ENCODE results near the gene CREBRF.
A peak's percentile ranks its signal among the peaks of the same experiment; 100 is the strongest.
"Not testable (repeated sequence)": the region's sequence is repeated elsewhere in the genome, so short reads cannot be mapped to it uniquely, and the experiment has no call there.

The CREBRF gene

DNA sequence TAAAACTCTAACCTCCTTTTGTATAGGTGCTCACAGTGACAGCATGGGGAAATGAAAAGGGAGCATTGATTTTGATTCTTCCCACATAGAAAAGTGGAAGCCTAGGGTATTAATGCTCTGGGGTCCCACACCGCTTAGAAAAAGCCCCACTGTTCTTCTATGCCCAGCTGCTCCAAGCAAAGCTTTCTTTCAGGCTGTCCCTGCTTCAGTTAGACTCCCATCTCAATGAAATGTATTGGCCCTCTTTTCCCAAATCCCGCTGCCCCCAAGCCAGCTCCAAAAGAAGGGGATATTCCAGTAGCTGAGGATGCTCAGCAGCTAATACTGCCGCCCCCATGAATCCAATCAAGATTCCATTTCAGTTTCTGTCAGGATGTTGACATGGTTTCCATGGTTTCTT lies 17.0 kb upstream of the CREBRF start:
- DNase-seq (ENCODE audit: low read depth): no peak

DNA sequence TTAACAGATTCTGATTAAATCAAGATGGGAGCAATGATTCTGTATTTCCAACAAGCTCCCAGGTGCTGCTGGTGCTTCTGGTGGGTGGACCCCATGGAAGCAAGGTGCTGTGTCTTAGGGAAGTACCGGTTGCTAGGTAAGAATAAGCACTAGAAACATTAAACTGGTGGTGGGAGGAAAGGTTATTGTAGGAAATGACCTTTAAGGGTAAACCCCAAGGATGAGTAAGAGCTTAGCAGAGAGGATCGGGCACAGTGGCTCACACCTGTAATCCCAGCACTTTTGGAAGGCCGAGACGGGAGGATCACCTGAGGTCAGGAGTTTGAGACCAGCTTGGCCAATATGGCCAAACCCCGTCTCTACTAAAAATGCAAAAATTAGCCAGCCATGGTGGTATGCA lies 16.2 kb upstream of the CREBRF start:
- no peak for DNase-seq (ENCODE audit: low read depth)

DNA sequence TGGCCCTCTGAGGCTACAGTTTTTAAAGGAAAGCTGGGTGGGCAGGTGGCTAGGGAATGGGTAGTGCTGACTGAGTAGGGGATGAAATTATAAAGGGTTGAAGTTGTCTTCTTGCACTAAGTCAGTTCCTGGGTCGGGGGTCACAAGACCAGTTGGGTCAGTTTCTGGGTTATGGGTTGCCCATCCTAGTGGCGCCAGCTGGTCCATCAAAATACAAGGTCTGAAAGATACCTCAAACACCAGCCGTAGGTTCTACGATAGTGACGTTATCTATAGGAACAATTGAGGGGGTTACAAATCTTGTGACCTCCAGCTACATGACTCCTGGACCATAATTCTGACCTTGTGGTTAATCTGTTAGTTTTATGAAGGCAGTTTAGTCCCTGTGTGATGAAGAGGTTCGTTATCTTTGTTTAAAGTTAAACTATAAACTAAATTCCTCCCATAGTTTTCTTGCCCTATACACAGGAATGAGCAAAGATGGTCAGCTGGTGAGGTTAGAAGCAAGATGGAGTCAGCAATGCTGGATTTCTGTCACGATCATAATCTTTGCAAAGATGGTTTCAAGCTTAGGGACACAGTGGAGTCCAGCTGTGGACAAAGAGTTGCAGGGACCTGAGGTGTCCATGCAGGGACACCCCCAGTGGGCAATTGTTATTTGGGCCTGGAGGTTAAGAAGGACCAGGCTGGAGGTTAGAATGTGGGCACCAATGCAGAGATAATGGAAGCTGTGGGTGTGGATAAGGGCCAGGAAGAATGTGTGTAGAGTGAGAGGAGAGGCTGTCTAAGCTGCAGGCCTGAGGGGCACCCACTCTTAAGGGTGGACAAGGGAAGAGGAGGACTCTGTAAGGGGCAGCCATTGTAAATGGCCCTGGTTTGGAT lies 14.0 kb upstream of the CREBRF start:
- no peak for DNase-seq (ENCODE audit: low read depth)

DNA sequence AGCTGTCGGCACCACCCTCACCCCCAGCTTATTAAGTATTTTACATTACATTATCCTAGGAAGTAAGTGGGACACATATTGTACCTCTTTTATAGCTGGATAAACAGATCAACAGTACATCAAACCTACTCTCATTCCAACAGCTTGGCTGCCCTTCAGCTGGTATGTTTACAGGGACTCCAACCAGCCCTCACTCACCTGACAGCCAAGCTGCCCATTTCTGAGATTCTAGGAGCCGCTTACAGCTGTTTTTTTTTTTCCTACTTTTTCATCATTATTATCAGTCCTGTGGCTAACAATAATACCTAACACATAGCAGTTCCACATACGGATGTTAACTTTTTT lies 13.4 kb upstream of the CREBRF start:
- DNase-seq (ENCODE audit: low read depth): no peak

DNA sequence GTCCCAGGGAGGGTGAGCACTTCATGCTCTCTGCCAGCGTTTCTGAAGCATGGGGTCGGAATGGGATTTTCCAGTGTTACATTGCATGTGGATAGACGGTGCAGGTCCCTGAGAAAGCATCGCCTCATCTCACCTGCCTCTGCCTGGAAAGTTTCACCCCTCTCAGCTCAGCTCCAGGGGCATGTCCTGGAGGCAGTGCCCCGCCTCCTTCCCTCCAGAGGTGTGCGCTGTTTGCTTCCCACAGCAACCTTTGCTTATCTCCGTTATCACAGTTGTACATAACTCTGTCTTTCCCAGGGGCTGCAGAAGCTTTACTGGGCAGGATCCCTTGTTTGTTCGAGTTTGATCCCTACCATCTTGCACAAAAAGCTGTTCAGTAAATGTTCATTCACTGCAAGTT lies 10.7 kb upstream of the CREBRF start:
- DNase-seq (ENCODE audit: low read depth): no peak

DNA sequence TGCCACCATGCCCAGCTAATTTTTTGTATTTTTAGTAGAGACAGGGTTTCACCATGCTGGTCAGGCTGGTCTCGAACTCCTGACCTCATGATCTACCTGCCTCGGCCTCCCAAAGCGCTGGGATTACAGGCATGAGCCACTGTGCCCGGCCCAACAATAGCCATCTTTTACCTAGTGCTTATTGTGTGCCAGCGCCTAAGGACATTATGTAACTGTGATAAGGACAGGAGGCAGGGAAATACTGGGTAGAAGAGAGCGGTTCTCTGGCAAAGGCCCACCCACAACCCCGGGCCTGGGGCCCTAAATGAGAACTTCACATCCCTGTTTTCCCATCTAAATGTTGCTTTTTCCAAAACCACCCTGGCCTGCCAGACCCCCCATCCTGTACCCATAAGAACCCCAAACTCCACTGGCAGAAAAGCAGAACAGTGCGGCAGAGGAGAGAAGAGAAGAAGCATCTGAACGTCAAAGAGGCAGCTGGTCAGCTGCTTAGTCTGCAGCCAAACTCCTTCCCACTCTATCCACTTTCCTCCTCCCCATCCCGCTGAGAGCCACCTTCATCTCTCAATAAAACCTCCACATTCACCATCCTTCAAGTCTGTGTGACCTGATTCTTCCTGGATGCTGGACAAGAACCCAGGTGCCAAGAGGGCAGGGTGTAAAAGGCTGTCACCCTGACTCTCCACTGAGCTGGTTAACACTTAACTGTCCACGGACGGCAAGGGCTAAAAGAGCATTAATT lies 8.9 kb upstream of the CREBRF start:
- not testable (repeated sequence) for DNase-seq (ENCODE audit: low read depth)

DNA sequence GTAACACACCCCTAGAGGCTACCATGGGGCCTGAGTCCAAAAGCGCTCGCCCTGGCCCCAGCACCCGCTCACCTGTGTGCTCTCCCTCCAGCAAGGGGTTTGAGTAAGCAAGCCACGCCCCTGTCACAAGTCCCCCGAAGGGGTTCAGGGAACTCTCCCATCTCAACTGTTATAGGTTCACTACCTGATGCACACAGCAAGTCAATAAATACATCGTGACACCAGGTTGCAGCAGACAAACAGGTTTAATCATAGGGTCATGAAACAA lies 8.4 kb upstream of the CREBRF start:
- no peak for DNase-seq (ENCODE audit: low read depth)

DNA sequence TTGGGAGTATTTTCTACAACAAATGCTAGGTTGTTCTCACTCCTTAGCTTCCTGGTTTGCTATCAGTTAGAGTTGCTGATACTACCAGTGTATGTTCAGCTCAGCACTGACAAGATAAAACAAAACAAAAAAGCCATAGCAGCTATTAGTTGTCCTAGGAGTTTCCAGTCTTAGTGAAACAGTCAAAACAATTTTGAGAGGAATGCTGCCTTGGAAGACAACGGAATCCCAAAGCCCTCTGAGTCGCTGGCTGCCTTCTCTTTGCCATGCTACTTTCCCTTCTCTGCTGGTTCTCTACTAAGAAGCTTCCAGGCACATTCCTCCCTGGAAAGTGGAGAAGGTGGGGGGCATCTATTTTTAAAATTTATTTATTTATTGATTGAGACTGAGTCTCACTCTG lies 5.4 kb upstream of the CREBRF start:
- no peak for DNase-seq (ENCODE audit: low read depth)

DNA sequence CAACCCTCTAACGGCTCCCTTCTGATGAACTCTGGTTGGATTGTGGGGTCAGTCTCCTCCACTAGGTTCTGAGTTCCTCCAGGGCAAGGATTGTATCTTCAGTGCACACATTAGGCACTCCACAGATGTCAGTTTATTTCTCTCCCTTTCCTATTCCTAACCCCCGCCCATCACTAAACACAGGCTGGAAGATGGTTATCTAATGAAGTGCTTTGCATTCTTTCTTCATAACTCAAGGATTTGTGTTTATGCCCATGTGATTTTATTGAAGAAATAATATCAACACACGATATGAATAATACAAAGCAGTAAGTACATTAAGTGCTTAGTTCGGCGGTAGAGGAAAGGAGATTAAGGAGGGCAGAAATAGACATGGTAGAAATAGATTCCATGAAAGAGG lies 4.4 kb upstream of the CREBRF start:
- DNase-seq (ENCODE audit: low read depth): no peak

DNA sequence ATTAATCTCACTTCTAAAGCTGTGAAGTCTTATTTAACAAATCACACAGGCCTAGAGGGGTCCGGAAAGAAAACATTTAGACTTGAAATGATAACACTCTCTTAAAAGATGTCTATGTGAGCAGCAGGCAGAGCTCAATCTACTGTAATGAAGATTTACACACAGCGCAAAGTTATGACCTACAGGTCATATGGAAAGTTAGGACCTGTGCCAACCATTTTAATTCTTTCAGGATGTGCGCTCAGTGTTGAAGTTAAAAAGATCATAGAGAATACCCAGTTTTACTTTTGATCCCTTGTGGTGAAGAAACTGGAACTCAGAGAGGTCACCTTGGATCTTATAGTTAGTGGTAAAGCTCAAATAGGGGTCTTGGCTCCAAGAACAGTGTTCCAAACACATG lies 3.1 kb upstream of the CREBRF start:
- no peak for DNase-seq (ENCODE audit: low read depth)

DNA sequence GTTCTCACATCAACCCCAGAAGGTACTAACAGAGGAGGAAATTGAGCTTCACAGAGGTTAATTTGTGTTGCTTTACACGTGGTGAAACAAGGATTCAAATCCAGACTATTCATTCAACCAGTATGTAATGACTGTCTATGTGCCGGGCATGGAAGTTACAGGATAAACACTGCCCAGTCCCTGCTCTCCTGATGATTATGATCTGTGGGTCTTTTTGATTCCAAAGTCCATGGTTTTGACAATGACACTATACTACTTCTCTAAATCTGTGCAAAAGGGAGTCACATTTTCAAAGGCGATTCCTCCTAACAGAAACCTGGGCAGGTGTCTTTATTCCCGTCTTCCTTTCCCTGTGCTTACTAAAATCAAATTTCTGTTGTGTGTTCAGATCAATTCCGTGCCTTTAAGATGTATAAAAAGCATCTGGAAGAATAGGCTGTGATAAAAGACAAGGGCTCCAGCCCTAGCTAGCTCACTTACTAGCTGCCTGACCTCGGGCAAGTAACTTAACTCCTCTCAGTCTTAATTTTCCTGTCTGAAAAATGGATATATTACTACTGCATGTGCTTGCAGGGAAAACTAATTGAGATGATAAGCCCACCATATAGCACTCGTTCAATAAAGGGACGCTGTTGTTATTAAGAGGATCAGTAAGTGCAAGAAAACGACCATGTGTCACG lies 970 bp upstream of the CREBRF start:
- no peak for DNase-seq (ENCODE audit: low read depth)

DNA sequence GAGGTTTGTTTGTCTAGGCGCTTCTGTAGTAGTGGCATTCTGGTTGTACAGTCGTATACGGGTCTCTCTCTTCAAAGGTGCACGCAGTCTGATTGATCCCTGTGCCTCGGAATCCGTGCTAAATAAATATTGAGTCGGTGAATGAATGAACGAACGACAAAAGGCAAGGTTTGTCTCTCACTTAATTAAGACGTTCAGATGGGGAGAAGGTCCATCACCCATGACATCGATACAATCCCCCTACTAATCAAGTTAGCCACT lies 500 bp upstream of the CREBRF start:
- no peak for DNase-seq (ENCODE audit: low read depth)

DNA sequence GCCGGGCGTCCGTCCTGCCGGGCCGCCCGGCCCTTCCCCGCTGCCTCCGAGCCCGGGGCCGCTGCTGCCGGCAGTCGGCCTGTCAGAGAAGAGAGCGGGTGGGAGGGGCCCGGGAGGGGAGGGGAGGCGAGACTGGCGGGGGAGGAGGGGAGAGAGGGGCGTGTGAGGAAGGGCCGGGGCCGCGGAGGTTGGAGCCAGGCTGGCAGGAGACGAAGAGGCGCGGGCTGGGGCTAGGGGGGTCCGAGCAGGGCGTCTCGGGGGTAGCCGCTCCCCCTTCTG lies 570 bp downstream of the CREBRF start:
- peak; percentile 81 for DNase-seq (ENCODE audit: low read depth)

DNA sequence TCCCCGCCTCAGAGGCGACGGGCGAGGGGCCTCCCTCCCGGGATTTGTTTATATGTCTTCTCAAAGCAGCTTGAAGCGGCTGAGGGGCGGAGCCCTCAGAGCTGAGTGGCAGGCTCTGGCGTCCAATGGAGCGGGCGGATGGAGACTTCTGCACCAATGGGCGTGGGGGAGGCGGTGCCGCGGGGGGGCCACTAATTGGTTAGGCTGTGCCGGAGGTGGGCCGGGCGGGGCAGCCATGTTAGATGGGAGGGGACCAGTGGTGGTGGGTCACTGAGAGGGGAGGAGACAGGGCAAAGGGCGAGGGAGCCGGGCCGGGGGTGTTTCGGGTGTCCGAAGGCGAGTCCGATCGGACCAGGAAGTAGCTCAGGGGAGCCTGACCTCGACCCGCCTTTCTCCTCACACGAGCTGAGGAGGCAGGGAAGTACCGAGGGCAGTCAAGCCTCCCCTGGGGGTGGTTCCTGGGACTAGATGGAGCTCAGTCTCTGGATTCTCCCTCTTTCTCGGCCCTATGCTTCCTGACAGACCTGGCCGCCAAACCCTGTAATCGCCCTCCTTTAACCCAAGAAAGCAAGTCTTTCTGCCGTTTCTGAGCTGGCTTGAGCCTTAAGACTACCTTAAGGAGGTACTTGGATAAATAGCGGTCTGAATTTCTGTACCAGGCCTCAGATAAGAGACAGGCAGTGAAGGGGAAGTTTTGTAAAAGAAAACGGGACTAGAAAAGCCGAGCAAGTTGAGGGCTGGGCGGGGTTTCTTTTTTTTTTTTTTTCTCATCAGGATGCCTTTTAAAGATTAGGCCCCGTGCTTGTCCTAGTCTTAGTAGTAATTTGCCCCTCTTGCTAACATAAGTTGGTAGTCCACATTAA lies 1.1 kb downstream of the CREBRF start:
- DNase-seq (ENCODE audit: low read depth): peak; percentile 98

DNA sequence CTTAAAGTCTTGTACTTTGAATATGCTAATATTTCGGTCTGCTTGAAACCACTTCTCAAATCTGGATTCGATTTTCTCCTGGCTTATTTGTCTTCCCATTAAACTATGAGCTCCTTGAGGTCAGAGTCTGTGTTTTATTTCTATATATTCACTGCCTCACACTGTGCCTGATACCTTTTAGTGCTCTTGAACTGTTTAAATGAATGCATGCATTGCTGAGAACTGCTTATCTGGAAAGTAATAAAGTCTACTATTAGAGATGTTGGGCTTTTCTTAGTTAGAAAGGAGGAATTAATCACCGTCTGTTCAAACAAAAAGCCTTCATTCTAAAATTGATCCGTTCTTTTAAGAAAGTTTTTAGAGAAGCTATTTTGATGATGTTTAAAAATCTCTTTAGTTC lies 6.0 kb downstream of the CREBRF start:
- no peak for DNase-seq (ENCODE audit: low read depth)

DNA sequence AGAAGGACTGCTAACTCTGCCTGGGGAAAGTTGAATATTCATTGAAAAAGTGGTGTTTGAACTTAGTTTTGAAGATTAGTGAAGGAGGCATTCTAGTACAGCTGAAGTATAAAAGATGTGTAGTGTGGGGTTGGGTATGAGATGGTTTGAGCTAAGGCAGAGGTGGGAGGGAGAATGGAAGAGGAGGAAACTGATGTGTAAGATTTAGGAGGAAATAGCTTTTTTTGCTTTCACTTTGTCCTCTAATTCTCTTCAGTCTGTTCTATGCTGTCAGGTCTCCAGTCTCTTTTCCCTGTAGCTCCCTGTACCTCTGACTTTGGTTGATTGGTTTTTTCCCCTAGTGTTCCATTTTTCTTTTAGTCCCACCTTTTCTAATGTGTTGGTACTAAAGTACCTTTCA lies 9.0 kb downstream of the CREBRF start:
- DNase-seq (ENCODE audit: low read depth): no peak

DNA sequence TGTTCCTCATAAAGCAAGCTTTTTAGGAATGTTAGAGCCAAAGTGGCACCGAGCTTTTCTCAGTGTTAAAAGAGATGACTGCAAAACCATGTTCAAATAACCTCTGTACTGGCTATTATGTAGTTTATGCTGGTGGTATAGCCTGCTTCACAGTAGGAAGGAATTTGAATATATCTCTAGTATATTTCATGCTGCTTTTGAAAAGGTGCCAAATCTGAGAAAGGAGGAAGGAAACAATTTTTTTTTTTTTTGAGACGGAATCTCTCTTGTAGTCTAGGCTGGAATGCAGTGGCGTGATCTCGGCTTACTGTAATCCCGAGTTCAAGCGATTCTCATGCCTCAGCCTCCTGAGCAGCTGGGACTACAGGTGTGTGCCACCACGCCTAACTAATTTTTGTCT lies 13.5 kb downstream of the CREBRF start:
- no peak for DNase-seq (ENCODE audit: low read depth)

DNA sequence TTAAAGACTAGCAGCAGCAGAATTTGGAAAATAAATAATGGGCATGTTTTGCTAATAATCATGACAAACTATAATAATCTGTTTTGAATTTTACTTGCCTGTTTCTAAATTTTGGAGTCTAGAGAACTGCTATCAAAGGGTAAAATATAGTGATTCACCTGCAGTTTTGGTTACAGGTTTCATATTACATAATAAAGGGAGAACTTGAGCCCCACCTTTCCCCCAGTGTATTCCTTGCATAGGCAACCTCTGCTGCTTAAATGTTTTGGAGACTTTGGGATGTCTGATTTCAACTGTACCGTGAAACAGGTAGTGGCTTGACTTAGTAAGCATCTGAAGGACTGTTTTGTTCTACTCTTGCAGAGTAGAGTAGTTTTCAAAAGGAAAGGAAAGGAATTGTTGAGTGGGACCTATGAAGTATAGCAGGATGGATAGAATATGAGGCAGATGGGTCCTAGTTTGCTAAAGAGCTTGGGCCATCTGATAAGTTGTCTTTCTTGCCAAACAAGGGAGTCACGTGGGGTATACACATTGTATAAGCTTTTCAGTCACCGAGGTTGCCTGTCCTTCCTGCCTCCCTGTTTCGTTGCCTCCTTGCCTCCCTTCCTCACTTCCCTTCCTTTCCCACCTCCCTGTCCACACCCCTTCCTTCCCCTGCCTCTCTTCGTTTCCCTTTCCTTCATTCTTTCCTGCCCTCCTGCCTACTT lies 19.1 kb downstream of the CREBRF start:
- no peak for DNase-seq (ENCODE audit: low read depth)

DNA sequence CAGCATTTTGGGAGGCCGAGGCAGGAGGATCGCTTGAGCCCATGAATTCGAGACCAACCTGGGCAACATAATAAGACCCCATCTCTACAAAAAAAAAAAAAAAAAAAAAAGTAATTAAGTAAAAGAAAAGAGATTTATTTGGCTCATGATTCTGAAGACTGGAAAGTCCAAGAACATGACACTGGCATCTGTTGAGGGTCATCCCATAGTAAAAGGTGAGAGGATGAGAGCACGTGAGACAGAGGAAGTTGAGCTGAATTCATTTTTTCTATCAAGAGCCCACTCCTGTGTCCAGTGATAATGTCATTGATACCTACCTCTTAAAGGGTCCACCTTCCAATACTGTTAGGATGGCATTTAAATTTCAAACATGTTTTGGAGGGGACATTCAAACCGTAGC lies 19.8 kb downstream of the CREBRF start:
- DNase-seq (ENCODE audit: low read depth): no peak

DNA sequence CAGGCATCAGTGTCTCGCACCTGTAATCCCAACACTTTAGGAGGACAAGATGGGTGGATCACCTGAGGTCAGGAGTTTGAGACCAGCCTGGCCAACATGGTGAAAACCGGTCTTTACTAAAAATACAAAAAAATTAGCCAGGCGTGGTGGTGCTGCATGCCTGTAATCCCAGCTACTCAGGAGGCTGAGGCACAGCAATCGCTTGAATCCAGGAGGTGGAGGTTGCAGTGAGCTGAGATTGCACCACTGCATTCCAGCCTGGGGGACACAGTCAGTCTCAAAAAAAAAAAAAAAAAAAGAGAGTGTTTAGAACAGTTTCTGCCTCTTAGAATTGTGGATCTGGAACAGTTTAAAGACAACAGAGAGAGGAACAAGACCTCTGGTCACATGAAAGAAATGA lies 20.3 kb downstream of the CREBRF start:
- not testable (repeated sequence) for DNase-seq (ENCODE audit: low read depth)

DNA sequence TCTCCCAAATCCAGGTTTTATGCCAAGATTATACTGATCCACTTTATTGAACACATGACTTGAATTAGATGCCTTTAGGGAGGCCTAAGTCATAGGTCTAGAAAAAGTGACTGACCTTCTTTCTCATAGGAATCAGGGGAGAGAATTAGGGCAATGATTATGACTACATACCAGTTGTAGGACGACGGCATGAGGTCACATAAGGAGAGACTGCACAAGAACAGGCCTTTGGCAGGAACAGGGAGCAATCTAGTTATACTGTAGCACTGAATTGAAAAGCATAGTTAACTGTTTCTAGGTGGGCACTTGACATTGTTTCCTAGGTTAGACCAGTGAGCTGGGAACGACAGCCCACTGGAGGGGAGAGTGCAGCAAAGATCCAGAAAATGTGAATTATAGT lies 22.7 kb downstream of the CREBRF start:
- no peak for DNase-seq (ENCODE audit: low read depth)

DNA sequence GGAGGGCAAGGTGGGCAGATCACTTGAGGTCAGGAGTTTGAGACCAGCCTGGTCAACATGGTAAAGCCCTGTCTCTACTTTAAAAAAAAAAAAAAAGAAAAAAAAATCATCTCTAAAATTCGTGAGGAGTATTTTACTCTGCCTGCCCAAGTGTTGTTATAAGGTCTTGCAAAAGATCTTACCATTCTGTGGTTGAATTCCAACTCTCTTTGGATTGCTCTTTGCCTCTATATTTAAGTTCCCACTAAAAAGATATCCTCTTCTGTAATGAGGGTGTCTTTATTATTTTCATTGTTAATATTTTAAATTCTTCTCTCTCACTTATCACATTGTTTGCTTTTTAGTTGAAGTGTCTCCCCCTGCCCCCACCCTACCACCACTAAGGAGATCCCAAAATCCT lies 33.4 kb downstream of the CREBRF start:
- no peak for DNase-seq (ENCODE audit: low read depth)

Data from activated T-cell treated with anti-CD3 and anti-CD28 coated beads for 1 hour (primary cell).